H1 (cell line): ENCODE results near the gene ZFAND6. TPM values are rescaled to one million over a fixed set of nuclear protein-coding genes. Genes with fewer than 3 reads are reported as not detected.

Experiments used
- ASH2L ChIP-seq: fragments of 200-600, 300-600 bp; sonication (generic); IDR thresholded peaks from one replicate; pipeline ENCODE4 v1.7.1; 2017; ENCODE audit warnings: low read length
- BRCA1 ChIP-seq: IDR thresholded peaks from 2 replicates; pipeline ENCODE4 v1.6.1; 2012; ENCODE audit warnings: low read depth, low read length, improper control_type of control experiment
- KDM4A ChIP-seq: IDR thresholded peaks from one replicate; pipeline ENCODE4 v1.7.1; 2012; ENCODE audit warnings: low read depth, mild to moderate bottlenecking, moderate library complexity, low read length, inconsistent platforms; ENCODE audit not compliant: severe bottlenecking
- TAF7 ChIP-seq: optimal IDR thresholded peaks from 2 replicates; pipeline ENCODE3; 2011; ENCODE audit warnings: low read depth, mild to moderate bottlenecking, inconsistent platforms, low read length, moderate library complexity, borderline replicate concordance
- polyA plus RNA-seq, 7 experiments: library from polyadenylated mRNA; depleted of rRNA in 3 of 7; stranded (reverse) in 5 of 7; unstranded in 2 of 7; fragments of >200 nt in 5 of 7; fragments of 200-250 nt in 2 of 7; gene quantifications; 1 replicate in 5 of 7; 2 replicates in 1 of 7; 4 replicates in 1 of 7; pipeline versions ENCODE4 v1.2.1 to v1.2.3, GENCODE V29; 2011 to 2013; ENCODE audit warnings: missing spikeins in 2 of 7, mixed read lengths in 2 of 7
- total RNA-seq: library from RNA; stranded (reverse); fragmentation: NEBNext Ultra II Directional; extraction: Animal tissue kit (Norgen Biotek cat#: 25700); gene quantifications from 2 replicates; pipeline ENCODE4 v1.2.1, GENCODE V29; 2021
- TF ChIP-seq, protein P1 (sequence below), 3 experiments: IDR thresholded peaks; 1 replicate in 2 of 3; 2 replicates in 1 of 3; pipeline versions ENCODE4 v1.5.1 to v1.6.1; 2011; ENCODE audit warnings: low read length in 3 of 3, mild to moderate bottlenecking in 3 of 3, inconsistent platforms in 2 of 3, low read depth in 1 of 3, moderate library complexity in 1 of 3; ENCODE audit not compliant: insufficient read depth in 1 of 3; ENCODE audit errors: control extremely low read depth in 1 of 3

The ZFAND6 gene
- total and polyA plus RNA-seq, 2 of the 8 experiments (the other 6 are each of a cell fraction or from before 2014, with no cell fraction given): 136 to 237 TPM

DNA sequence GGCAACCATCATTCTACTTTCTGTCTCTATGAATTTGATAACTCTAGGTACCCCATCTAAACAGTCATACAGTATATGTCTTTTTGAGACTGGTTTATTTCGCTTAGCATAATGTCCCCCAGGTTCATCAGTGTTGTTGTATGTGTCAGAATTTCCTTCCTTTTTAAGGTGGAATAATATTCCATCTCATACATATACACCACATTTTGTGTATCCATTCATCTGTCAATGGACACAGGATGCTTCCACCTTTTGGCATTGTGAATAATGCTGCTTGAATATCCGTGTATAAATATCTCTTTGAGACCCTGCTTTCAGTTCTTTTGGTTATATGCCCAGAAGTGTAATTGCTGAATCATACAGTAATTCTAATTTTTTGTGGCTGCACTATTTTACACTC is 10.4 kb upstream of the ZFAND6 start (continued):
- TF ChIP-seq, protein P1, sequence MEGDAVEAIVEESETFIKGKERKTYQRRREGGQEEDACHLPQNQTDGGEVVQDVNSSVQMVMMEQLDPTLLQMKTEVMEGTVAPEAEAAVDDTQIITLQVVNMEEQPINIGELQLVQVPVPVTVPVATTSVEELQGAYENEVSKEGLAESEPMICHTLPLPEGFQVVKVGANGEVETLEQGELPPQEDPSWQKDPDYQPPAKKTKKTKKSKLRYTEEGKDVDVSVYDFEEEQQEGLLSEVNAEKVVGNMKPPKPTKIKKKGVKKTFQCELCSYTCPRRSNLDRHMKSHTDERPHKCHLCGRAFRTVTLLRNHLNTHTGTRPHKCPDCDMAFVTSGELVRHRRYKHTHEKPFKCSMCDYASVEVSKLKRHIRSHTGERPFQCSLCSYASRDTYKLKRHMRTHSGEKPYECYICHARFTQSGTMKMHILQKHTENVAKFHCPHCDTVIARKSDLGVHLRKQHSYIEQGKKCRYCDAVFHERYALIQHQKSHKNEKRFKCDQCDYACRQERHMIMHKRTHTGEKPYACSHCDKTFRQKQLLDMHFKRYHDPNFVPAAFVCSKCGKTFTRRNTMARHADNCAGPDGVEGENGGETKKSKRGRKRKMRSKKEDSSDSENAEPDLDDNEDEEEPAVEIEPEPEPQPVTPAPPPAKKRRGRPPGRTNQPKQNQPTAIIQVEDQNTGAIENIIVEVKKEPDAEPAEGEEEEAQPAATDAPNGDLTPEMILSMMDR (IDR thresholded peaks at IDR 0.05; ENCODE audit: control extremely low read depth in 1 of 3, insufficient read depth in 1 of 3, low read depth in 1 of 3, low read length in 3 of 3): no peak
- TF ChIP-seq KDM4A (no peak), ASH2L (no peak), TAF7 (no peak), BRCA1 (no peak)
- TF ChIP-seq, all 59 proteins: peak for 0
